RPMI7951 (cell line): Measurements from ENCODE around the gene ADCY6. TPM values are rescaled to one million over a fixed set of nuclear protein-coding genes. Genes with fewer than 3 reads are reported as not detected.

Experiments
- DNase-seq: peaks from one replicate; pipeline ENCODE4 v3.0.0-alpha.2; 2012; ENCODE audit warnings: low read depth
- total RNA-seq: library from RNA; depleted of rRNA; stranded (reverse); fragments of >200 nt; shearing (Covaris generic); gene quantifications from 2 replicates; pipeline ENCODE4 v1.2.3, GENCODE V29; 2014; rRNA removed

Gene ADCY6
- total RNA-seq: 10.3 and 10.8 TPM in 2 replicates

- peak; percentile 63 for DNase-seq
Measured at GRCh38 chr12:48788854-48789775, at the start of gene ADCY6. Gene ADCY6 (minus strand): TSS chr12:48789089. CDS start chr12:48783434, 5,655 bp downstream.

- no peak for DNase-seq
Measured at GRCh38 chr12:48838048-48838447, 49.2 kb upstream of the ADCY6 start.

GRCh38 chr12:48832321-48833060, 43.6 kb upstream of the ADCY6 start:
- DNase-seq: no peak

GRCh38 chr12:48831257-48831656, 42.4 kb upstream of the ADCY6 start:
- DNase-seq: no peak

- no peak for DNase-seq
Measured at GRCh38 chr12:48828841-48829575, 40.1 kb upstream of the ADCY6 start.

- DNase-seq: no peak
Measured at GRCh38 chr12:48828293-48828692, 39.4 kb upstream of the ADCY6 start.

GRCh38 chr12:48827513-48828096, 38.7 kb upstream of the ADCY6 start:
- no peak for DNase-seq

- DNase-seq: no peak
Measured at GRCh38 chr12:48827026-48827425, 38.1 kb upstream of the ADCY6 start.

- DNase-seq: no peak
Measured at GRCh38 chr12:48826209-48826855, 37.4 kb upstream of the ADCY6 start.

GRCh38 chr12:48824905-48825304, 36.0 kb upstream of the ADCY6 start:
- DNase-seq: no peak

- no peak for DNase-seq
Measured at GRCh38 chr12:48824112-48824511, 35.2 kb upstream of the ADCY6 start.

- no peak for DNase-seq
Measured at GRCh38 chr12:48823281-48823680, 34.4 kb upstream of the ADCY6 start.

GRCh38 chr12:48822711-48823110, 33.8 kb upstream of the ADCY6 start:
- DNase-seq: no peak

GRCh38 chr12:48822139-48822538, 33.2 kb upstream of the ADCY6 start:
- DNase-seq: no peak

- no peak for DNase-seq
Measured at GRCh38 chr12:48819986-48820725, 31.3 kb upstream of the ADCY6 start.

- DNase-seq: no peak
Measured at GRCh38 chr12:48818831-48819590, 30.1 kb upstream of the ADCY6 start.

- peak; percentile 44 for DNase-seq
Measured at GRCh38 chr12:48817873-48818830, 29.3 kb upstream of the ADCY6 start, which contains the start of gene CACNB3. Gene CACNB3 (plus strand): TSS chr12:48818496. CDS start chr12:48818930, 434 bp downstream.

- DNase-seq: no peak
Measured at GRCh38 chr12:48816143-48816854, 27.4 kb upstream of the ADCY6 start.
